HEK293T (cell line): ENCODE results near the gene BNIP1.

Source experiments
- CTBP1 ChIP-seq: fragments of 450-650 bp; IDR thresholded peaks from 2 replicates; pipeline ENCODE4 v1.6.1; 2016; ENCODE audit warnings: borderline replicate concordance
- FOXK2 ChIP-seq: fragments of 450-650 bp; IDR thresholded peaks from 2 replicates; pipeline ENCODE4 v1.6.1; 2016; ENCODE audit warnings: mild to moderate bottlenecking

- TF ChIP-seq CTBP1 (no peak), FOXK2 (no peak)
Observed at GRCh38 chr5:173152547-173152946, 8.2 kb downstream of the BNIP1 start.
